HG02870 (cell line): ENCODE results near the gene ZNF808.
"Not testable (repeated sequence)": the region's sequence is repeated elsewhere in the genome, so short reads cannot be mapped to it uniquely, and the experiment has no call there.

Experiments used
- ATAC-seq: cut with Tn5 transposase; IDR thresholded peaks from one replicate; pipeline ENCODE4 v1.9.1; 2021; ENCODE audit warnings: mild to moderate bottlenecking, moderate library complexity; ENCODE audit not compliant: unreplicated experiment

The ZNF808 gene

GRCh38 chr19:52592301-52592700 is 64.8 kb downstream of the ZNF808 start:
- no peak for ATAC-seq

- not testable (repeated sequence) for ATAC-seq
Measured at GRCh38 chr19:52593441-52593840, 66.0 kb downstream of the ZNF808 start.

GRCh38 chr19:52599241-52599640 is 71.8 kb downstream of the ZNF808 start:
- no peak for ATAC-seq

DNA sequence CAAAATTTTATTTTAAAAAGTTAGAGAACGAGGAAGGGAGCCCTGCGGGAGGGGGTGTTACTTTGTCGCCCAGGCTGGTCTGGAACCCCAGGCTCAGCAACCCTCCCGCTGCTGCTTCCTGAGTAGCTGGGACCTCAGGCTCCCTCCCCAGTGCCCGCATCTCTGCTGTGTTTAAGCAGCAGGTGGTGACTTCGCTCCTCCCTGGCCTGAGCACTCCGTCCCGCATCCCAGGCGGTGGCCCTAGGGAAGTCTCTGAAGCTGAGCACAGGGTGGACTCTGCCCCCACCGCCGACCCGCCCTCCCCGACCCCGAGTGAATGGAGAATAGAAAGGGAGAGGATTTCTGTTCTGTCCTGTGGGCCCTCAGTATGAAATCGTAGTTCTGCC is 73.2 kb downstream of the ZNF808 start:
- ATAC-seq, result no peak

GRCh38 chr19:52601025-52601973 is 73.8 kb downstream of the ZNF808 start:
- peak; percentile 86 for ATAC-seq

- ATAC-seq, result not testable (repeated sequence)
Measured at GRCh38 chr19:52601974-52602366, 74.5 kb downstream of the ZNF808 start.

- ATAC-seq, result no peak
Measured at GRCh38 chr19:52602941-52603340, 75.5 kb downstream of the ZNF808 start.

DNA sequence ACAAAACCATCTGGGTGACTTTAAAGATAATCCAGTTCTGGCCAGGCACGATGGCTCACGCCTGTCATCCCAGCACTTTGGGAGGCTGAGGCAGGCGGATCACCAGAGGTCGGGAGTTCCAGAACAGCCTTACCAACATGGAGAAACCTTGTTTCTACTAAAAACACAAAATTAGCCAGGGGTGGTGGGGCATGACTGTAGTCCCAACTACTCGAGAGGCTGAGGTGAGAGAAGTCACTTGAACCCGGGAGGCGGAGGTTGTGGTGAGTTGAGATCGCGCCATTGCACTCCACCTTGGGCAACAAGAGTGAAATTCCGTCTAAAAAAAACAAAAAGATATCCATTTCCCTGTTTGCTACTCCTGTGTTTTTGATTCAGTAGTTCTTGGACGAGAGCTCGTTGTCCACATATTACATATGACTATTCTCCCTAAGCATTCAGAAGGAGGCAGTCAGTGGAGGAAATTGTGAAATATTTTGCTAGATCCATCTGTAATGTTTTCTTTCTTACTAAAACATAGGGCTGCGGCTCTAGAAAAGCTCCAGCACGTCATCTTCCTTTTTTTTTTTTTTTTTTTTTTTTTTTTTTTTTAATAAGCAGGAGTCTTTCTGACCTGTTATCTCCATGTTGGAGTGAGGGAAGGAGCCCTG is 76.2 kb downstream of the ZNF808 start:
- no peak for ATAC-seq
